Measurements from ENCODE around the gene VIL1. TPM values are rescaled to one million over a fixed set of nuclear protein-coding genes. Genes with fewer than 3 reads are reported as not detected.

VIL1 gene
- total and polyA plus RNA-seq, 2 of the 13 experiments (the other 11 are each of a cell fraction or from before 2014, with no cell fraction given), result 287 to 301 TPM

DNA sequence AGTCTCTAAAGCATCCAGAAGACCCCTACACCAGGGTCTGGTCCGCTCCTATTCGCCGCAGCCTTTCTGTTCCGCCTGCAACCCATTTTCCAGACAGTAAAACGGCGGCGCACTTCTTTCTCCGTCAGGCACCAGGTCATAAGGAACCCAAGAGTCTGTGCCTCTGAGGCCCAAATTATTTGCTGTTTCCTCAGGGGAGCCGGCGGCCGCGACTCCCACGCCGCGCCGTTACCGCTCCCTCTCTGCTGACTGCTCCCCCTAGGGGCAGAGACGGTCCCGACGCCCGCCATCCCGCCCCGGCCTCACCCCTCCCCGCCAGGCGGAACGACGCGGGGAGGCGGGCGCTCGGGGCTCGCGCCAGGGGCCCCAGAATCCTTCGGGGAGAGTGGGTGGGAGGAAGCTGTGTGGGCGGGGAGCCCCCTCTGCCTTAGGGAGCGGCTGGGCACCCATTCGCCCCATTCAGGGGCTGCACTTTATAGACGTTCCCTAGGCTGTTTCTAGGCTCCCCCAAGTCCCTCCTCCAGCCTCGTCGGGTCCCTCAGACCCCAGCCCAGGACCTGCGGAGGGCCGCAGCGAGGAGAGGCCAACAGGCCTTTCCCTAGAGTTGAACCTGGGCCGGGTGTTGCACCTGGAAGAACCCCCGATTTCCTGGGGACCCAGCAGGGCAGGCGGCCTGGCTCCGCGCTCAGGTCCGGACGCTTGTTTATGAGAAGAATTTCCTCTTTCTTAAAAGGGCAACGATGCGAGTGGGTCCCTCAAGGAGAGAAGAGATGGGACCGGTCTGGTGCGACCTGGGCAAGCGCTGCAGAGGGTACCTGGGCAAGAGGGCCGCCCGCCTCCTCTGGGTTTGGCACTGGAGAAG is 22.9 kb upstream of the VIL1 start (continued):
- TF ChIP-seq SRY (CRISPR knock-in tag; IDR thresholded peaks at IDR 0.05), result peak; percentile 79
- TF ChIP-seq, protein P1, sequence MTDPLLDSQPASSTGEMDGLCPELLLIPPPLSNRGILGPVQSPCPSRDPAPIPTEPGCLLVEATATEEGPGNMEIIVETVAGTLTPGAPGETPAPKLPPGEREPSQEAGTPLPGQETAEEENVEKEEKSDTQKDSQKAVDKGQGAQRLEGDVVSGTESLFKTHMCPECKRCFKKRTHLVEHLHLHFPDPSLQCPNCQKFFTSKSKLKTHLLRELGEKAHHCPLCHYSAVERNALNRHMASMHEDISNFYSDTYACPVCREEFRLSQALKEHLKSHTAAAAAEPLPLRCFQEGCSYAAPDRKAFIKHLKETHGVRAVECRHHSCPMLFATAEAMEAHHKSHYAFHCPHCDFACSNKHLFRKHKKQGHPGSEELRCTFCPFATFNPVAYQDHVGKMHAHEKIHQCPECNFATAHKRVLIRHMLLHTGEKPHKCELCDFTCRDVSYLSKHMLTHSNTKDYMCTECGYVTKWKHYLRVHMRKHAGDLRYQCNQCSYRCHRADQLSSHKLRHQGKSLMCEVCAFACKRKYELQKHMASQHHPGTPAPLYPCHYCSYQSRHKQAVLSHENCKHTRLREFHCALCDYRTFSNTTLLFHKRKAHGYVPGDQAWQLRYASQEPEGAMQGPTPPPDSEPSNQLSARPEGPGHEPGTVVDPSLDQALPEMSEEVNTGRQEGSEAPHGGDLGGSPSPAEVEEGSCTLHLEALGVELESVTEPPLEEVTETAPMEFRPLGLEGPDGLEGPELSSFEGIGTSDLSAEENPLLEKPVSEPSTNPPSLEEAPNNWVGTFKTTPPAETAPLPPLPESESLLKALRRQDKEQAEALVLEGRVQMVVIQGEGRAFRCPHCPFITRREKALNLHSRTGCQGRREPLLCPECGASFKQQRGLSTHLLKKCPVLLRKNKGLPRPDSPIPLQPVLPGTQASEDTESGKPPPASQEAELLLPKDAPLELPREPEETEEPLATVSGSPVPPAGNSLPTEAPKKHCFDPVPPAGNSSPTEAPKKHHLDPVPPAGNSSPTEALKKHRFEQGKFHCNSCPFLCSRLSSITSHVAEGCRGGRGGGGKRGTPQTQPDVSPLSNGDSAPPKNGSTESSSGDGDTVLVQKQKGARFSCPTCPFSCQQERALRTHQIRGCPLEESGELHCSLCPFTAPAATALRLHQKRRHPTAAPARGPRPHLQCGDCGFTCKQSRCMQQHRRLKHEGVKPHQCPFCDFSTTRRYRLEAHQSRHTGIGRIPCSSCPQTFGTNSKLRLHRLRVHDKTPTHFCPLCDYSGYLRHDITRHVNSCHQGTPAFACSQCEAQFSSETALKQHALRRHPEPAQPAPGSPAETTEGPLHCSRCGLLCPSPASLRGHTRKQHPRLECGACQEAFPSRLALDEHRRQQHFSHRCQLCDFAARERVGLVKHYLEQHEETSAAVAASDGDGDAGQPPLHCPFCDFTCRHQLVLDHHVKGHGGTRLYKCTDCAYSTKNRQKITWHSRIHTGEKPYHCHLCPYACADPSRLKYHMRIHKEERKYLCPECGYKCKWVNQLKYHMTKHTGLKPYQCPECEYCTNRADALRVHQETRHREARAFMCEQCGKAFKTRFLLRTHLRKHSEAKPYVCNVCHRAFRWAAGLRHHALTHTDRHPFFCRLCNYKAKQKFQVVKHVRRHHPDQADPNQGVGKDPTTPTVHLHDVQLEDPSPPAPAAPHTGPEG (CRISPR knock-in tag; IDR thresholded peaks at IDR 0.05), result no peak; the same call in 1 of the 2 replicates
- peak; percentile 59; the same call in 1 of the 2 replicates for TF ChIP-seq HNF4A (CRISPR knock-in tag; IDR thresholded peaks at IDR 0.05)
- TF ChIP-seq ZNF33A (CRISPR knock-in tag; IDR thresholded peaks at IDR 0.05; ENCODE audit: borderline replicate concordance), result peak; percentile 63; the same call in 1 of the 2 replicates
- TF ChIP-seq ATM (IDR thresholded peaks at IDR 0.05; ENCODE audit: borderline replicate concordance), result no peak
- peak; percentile 41 for TF ChIP-seq ZSCAN21 (CRISPR knock-in tag; IDR thresholded peaks at IDR 0.05; ENCODE audit: borderline replicate concordance)
- TF ChIP-seq, protein P2, sequence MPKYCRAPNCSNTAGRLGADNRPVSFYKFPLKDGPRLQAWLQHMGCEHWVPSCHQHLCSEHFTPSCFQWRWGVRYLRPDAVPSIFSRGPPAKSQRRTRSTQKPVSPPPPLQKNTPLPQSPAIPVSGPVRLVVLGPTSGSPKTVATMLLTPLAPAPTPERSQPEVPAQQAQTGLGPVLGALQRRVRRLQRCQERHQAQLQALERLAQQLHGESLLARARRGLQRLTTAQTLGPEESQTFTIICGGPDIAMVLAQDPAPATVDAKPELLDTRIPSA (CRISPR knock-in tag; IDR thresholded peaks at IDR 0.05; ENCODE audit: borderline replicate concordance), result no peak; the same call in 1 of the 2 replicates
- no peak for TF ChIP-seq PAF1 (CRISPR knock-in tag; IDR thresholded peaks at IDR 0.05)
- TF ChIP-seq, protein P3, sequence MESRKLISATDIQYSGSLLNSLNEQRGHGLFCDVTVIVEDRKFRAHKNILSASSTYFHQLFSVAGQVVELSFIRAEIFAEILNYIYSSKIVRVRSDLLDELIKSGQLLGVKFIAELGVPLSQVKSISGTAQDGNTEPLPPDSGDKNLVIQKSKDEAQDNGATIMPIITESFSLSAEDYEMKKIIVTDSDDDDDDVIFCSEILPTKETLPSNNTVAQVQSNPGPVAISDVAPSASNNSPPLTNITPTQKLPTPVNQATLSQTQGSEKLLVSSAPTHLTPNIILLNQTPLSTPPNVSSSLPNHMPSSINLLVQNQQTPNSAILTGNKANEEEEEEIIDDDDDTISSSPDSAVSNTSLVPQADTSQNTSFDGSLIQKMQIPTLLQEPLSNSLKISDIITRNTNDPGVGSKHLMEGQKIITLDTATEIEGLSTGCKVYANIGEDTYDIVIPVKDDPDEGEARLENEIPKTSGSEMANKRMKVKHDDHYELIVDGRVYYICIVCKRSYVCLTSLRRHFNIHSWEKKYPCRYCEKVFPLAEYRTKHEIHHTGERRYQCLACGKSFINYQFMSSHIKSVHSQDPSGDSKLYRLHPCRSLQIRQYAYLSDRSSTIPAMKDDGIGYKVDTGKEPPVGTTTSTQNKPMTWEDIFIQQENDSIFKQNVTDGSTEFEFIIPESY (CRISPR knock-in tag; IDR thresholded peaks at IDR 0.05), result peak; percentile 48; the same call in 1 of the 2 replicates
- 0 out of 2 replicates have a peak, but pooled peaks have one; percentile 10 for TF ChIP-seq U2AF2 (IDR thresholded peaks at IDR 0.05; ENCODE audit: low read depth, low read length)
- TF ChIP-seq, protein P4, sequence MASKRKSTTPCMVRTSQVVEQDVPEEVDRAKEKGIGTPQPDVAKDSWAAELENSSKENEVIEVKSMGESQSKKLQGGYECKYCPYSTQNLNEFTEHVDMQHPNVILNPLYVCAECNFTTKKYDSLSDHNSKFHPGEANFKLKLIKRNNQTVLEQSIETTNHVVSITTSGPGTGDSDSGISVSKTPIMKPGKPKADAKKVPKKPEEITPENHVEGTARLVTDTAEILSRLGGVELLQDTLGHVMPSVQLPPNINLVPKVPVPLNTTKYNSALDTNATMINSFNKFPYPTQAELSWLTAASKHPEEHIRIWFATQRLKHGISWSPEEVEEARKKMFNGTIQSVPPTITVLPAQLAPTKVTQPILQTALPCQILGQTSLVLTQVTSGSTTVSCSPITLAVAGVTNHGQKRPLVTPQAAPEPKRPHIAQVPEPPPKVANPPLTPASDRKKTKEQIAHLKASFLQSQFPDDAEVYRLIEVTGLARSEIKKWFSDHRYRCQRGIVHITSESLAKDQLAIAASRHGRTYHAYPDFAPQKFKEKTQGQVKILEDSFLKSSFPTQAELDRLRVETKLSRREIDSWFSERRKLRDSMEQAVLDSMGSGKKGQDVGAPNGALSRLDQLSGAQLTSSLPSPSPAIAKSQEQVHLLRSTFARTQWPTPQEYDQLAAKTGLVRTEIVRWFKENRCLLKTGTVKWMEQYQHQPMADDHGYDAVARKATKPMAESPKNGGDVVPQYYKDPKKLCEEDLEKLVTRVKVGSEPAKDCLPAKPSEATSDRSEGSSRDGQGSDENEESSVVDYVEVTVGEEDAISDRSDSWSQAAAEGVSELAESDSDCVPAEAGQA (IDR thresholded peaks at IDR 0.05; ENCODE audit: low read depth), result no peak
- TF ChIP-seq, protein P4 (CRISPR knock-in tag; IDR thresholded peaks at IDR 0.05; ENCODE audit: borderline replicate concordance), result peak; percentile 60; the same call in 1 of the 2 replicates
- peak; percentile 94 for TF ChIP-seq RBM39 (IDR thresholded peaks at IDR 0.05; ENCODE audit: low read depth, low read length, poor library complexity, severe bottlenecking)

All from HepG2 (cell line).